HUES48 (cell line): ENCODE results near the gene PC.

Experiments
- H3K27ac ChIP-seq: one replicate; pipeline ENCODE4 v1.7.0; 2013; ENCODE audit warnings: low read depth, low read length, inconsistent platforms
- H3K27me3 ChIP-seq: 2 replicates; pipeline ENCODE4 v1.6.1; 2013; ENCODE audit warnings: mild to moderate bottlenecking, low read length; ENCODE audit not compliant: control insufficient read depth, insufficient read depth
- H3K36me3 ChIP-seq: 2 replicates; pipeline ENCODE4 v1.6.1; 2013; ENCODE audit warnings: low read length; ENCODE audit not compliant: control insufficient read depth, insufficient read depth
- H3K4me1 ChIP-seq: 2 replicates; pipeline ENCODE4 v1.6.1; 2013; ENCODE audit warnings: mild to moderate bottlenecking, low read length; ENCODE audit not compliant: control insufficient read depth, insufficient read depth
- H3K4me3 ChIP-seq: 2 replicates; pipeline ENCODE4 v1.5.1; 2013; ENCODE audit warnings: mild to moderate bottlenecking, low read depth, low read length
- H3K9ac ChIP-seq: 2 replicates; pipeline ENCODE4 v1.6.1; 2013; ENCODE audit warnings: mild to moderate bottlenecking, low read depth, low read length, moderate library complexity
- H3K9me3 ChIP-seq: 2 replicates; pipeline ENCODE4 v1.6.1; 2013; ENCODE audit warnings: low read length; ENCODE audit not compliant: control insufficient read depth, insufficient read depth

PC gene

DNA sequence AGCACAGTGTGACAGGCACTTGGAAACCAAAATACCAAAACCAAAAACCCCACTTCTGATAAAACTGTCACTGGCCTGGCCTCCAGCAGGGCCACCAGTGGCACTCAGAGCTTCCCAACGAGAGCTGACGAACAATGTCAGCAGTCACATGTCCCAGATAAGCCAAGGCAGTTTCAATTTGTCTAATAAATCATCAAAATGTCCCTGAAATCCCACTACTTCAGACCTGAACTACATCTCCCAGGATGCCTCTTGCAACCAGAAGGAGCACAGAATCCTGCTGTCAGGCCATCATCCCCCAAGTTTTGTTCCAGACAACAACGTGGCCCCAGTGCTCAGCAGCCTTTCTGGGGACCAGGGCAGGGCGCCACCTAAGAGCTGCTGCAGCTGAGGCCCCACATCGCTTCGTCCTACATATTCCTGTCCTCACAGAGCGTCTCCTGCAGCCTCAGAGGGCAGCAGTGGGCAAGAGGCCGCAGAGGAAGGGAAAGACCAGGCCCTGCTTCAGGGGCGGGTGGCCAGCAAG, 76.2 kb downstream of the PC start:
- Histone ChIP-seq H3K4me3 (no peak overlapping the region), H3K27ac (no peak overlapping the region), H3K9me3 (no peaks in the 10 kb centered on the region), H3K27me3 (no peaks in the 10 kb centered on the region), H3K9ac (no peak overlapping the region), H3K36me3 (no peaks in the 10 kb centered on the region), H3K4me1 (peaks cover 17% of the 10 kb centered on the region)

DNA sequence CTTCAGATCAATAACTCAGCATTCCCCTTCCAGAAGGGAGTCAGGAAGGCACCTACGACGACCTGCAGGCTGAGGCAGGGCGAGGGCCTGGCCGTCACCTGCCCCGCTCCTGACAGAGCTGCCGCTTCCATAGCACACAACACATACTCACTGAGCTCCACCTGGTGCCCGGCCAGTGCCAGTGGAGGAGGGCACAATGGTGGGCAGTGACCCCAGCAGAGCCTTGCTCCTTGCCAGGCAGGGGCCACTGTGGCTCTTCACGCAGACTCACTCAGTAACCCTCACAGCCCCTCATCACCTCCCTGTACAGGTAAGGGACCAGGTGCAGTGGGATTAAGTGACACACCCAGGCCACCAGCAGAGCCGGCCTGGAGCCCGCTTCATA, 76.7 kb downstream of the PC start:
- H3K4me1 ChIP-seq = peaks cover 17% of the 10 kb centered on the region
- H3K4me3 ChIP-seq = no peak overlapping the region
- no peaks in the 10 kb centered on the region for H3K27me3 ChIP-seq
- no peaks in the 10 kb centered on the region for H3K36me3 ChIP-seq
- no peaks in the 10 kb centered on the region for H3K9me3 ChIP-seq
- no peak overlapping the region for H3K9ac ChIP-seq
- H3K27ac ChIP-seq = no peak overlapping the region

- Histone ChIP-seq H3K36me3 (no peaks in the 10 kb centered on the region), H3K27ac (no peak overlapping the region), H3K9me3 (no peaks in the 10 kb centered on the region), H3K27me3 (no peaks in the 10 kb centered on the region), H3K9ac (no peak overlapping the region), H3K4me1 (peaks cover 17% of the 10 kb centered on the region), H3K4me3 (no peak overlapping the region)
Measured at GRCh38 chr11:66880496-66881450, 77.4 kb downstream of the PC start.

DNA sequence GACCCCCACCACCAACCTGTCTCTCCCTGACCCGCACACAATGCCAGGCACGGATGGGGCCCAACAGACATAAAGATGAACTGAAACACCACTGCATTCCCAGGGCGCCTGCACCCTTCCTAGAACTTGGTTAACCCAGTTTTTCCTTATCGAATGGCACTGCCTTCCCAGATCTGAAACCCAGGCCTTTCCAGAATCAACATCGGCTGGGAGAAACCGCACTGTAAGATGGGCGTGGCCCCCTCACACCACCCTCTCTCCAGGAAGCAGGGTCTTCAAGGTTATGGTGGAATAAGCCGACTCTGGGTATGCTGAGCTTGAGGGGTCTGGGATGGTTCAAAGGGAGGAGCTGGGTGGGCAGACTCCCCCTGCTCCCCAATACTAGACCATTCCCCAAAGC, 78.2 kb downstream of the PC start:
- H3K36me3 ChIP-seq = no peaks in the 10 kb centered on the region
- no peaks in the 10 kb centered on the region for H3K27me3 ChIP-seq
- peaks cover 17% of the 10 kb centered on the region for H3K4me1 ChIP-seq
- no peak overlapping the region for H3K4me3 ChIP-seq
- no peak overlapping the region for H3K27ac ChIP-seq
- H3K9ac ChIP-seq = no peak overlapping the region
- no peaks in the 10 kb centered on the region for H3K9me3 ChIP-seq

- Histone ChIP-seq H3K27me3 (no peaks in the 10 kb centered on the region), H3K9ac (no peak overlapping the region), H3K27ac (no peak overlapping the region), H3K4me1 (peaks cover 17% of the 10 kb centered on the region), H3K9me3 (no peaks in the 10 kb centered on the region), H3K4me3 (no peak overlapping the region), H3K36me3 (no peaks in the 10 kb centered on the region)
Measured at GRCh38 chr11:66879583-66879982, 78.6 kb downstream of the PC start.

GRCh38 chr11:66879000-66879399, 79.2 kb downstream of the PC start:
- Histone ChIP-seq H3K36me3 (no peaks in the 10 kb centered on the region), H3K9me3 (no peaks in the 10 kb centered on the region), H3K27ac (no peak overlapping the region), H3K4me1 (peaks cover 17% of the 10 kb centered on the region), H3K4me3 (no peak overlapping the region), H3K9ac (no peak overlapping the region), H3K27me3 (no peaks in the 10 kb centered on the region)

DNA sequence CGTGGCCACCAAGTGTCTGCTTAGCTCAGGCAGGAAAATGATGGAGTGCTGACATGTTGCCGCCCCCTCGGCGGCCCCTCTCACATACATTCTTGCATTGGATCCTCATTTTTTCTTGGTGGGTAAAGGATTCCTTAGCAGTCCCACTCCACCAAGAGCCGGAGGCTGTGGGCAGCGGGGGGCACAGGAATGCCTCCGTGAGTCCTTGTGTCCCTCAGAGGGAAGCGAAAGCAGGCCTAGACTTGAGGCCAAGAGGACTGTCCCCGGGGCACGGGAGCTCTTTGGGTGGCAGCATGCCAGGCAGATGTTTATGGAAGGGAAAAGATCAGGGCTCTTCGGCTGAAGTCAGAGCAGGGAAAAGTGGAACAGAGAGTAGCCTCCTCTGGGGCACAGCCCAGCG, 79.7 kb downstream of the PC start:
- Histone ChIP-seq H3K36me3 (no peaks in the 10 kb centered on the region), H3K4me1 (peaks cover 15% of the 10 kb centered on the region), H3K9me3 (no peaks in the 10 kb centered on the region), H3K27me3 (no peaks in the 10 kb centered on the region), H3K4me3 (no peak overlapping the region), H3K9ac (no peak overlapping the region), H3K27ac (no peak overlapping the region)

DNA sequence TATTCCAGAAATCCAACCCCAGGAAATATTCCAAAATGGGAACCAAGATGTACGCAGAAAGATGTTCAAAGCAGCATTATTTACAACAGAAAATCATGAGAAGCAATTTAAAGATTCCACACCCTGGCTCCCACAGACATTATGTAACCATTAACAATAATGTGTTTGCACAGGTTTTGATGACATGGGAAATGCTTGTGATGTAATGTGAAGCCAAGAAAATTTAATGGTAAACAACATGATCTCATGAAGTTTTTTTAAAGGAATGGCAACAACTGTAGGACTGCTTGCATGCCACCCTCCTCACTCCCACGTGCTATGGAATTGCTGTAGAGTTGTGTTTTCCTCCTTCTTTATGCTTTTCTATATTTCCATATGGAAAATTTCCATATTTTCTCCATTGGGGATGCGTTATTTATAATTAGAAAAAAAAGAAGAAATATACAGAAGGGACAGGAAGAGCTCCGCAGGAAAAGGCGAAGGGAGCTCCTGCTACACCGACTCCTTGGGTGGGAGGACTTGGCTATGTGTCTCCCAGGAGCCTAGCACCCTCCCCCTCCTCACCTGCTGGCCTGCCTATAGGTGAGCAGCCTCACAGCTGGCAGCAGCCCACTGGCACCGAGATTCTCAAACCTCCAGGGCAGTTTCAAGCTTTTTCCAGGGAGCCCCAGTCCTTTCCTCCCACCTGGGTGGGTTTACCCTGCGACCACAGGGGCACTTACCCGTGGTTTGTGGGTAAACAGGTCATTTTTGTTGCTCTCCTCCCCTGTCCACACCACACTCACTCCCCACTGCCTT, 80.4 kb downstream of the PC start:
- Histone ChIP-seq H3K4me1 (peaks cover 13% of the 10 kb centered on the region), H3K27ac (no peak overlapping the region), H3K27me3 (no peaks in the 10 kb centered on the region), H3K36me3 (no peaks in the 10 kb centered on the region), H3K9ac (no peak overlapping the region), H3K4me3 (no peak overlapping the region), H3K9me3 (no peaks in the 10 kb centered on the region)

- Histone ChIP-seq H3K9ac (no peak overlapping the region), H3K27me3 (no peaks in the 10 kb centered on the region), H3K9me3 (no peaks in the 10 kb centered on the region), H3K36me3 (0 out of 2 replicates have a peak, but pooled peaks cover 2% of the 10 kb centered on the region), H3K4me1 (0 out of 2 replicates have a peak, but pooled peaks cover 2% of the 10 kb centered on the region), H3K4me3 (no peak overlapping the region), H3K27ac (no peak overlapping the region)
Measured at GRCh38 chr11:66875378-66875777, 82.8 kb downstream of the PC start.

DNA sequence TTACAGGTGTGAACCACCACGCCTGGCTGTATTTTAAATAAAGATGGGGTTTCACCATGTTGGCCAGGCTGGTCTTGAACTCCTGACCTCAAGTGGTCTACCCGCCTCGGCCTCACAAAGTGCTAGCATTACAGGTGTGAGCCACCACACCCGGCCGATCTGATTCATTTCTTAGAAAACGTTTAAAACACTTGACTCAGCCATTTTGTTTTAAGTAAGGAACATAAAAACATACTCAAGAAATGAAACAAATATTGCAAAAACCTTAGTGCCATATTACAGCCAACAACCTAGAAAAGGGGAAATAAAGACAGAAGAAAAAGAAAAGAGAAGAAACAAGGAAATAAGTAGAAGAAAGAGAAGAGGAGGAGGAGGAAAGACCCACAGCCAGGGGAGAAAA, 84.0 kb downstream of the PC start:
- H3K36me3 ChIP-seq = peaks cover 2% of the 10 kb centered on the region; the same call in 1 of the 2 replicates

GRCh38 chr11:66871521-66871901, 86.7 kb downstream of the PC start:
- no peak overlapping the region for H3K4me3 ChIP-seq
- H3K9ac ChIP-seq = no peak overlapping the region
- no peaks in the 10 kb centered on the region for H3K9me3 ChIP-seq
- peaks cover 5% of the 10 kb centered on the region for H3K4me1 ChIP-seq
- peaks cover 2% of the 10 kb centered on the region; the same call in 1 of the 2 replicates for H3K36me3 ChIP-seq
- no peak overlapping the region for H3K27ac ChIP-seq
- H3K27me3 ChIP-seq = no peaks in the 10 kb centered on the region

More for the DNA sequence above, 84.0 kb downstream of the PC start:
- H3K4me3 ChIP-seq = no peak overlapping the region
- no peak overlapping the region for H3K9ac ChIP-seq
- no peaks in the 10 kb centered on the region for H3K27me3 ChIP-seq
- no peak overlapping the region for H3K27ac ChIP-seq
- peaks cover under 1% of the 10 kb centered on the region; the same call in 1 of the 2 replicates for H3K4me1 ChIP-seq
- no peaks in the 10 kb centered on the region for H3K9me3 ChIP-seq
